SK-N-SH treated with all-trans-retinoic acid at 6 μM for 48 hours (cell line): ENCODE results near the gene USP49.

Experiments used
- ATAC-seq: fragments of 200-7000 bp; cut with Tn5 transposase; 3 replicates; pipeline ENCODE4 v1.9.1; 2020; ENCODE audit warnings: mild to moderate bottlenecking, moderate library complexity
- ARNTL ChIP-seq: fragments of 450-650 bp; formaldehyde crosslinking; IDR thresholded peaks from 2 replicates; pipeline ENCODE4 v1.5.0; 2020; ENCODE audit warnings: low read depth, mild to moderate bottlenecking, moderate library complexity, borderline replicate concordance
- BACH2 ChIP-seq: fragments of 250-450 bp; sonication (Bioruptor Pico); IDR thresholded peaks from 2 replicates; pipeline ENCODE4 v1.9.0; 2021; ENCODE audit warnings: mild to moderate bottlenecking, borderline replicate concordance
- CREB5 ChIP-seq: fragments of 250-450 bp; sonication (Bioruptor Pico); IDR thresholded peaks from 2 replicates; pipeline ENCODE4 v1.5.1; 2020; ENCODE audit warnings: low read depth, mild to moderate bottlenecking, moderate library complexity
- CSDC2 ChIP-seq: fragments of 250-450 bp; sonication (Bioruptor Pico); IDR thresholded peaks from 2 replicates; pipeline ENCODE4 v1.5.0; 2020; ENCODE audit warnings: mild to moderate bottlenecking, moderate library complexity
- GLIS3 ChIP-seq: fragments of 250-450 bp; sonication (Bioruptor Pico); IDR thresholded peaks from 2 replicates; pipeline ENCODE4 v1.5.0; 2020; ENCODE audit warnings: mild to moderate bottlenecking, moderate library complexity
- ISL1 ChIP-seq: fragments of 250-450 bp; sonication (Bioruptor Pico); IDR thresholded peaks from 2 replicates; pipeline ENCODE4 v2.1.2; 2022; ENCODE audit warnings: mild to moderate bottlenecking, moderate library complexity
- OSR1 ChIP-seq: fragments of 250-450 bp; sonication (Bioruptor Pico); IDR thresholded peaks from 2 replicates; pipeline ENCODE4 v1.8.0; 2022; ENCODE audit warnings: moderate library complexity, mild to moderate bottlenecking, inconsistent platforms
- PATZ1 ChIP-seq: fragments of 250-450 bp; sonication (Bioruptor Pico); IDR thresholded peaks from 2 replicates; pipeline ENCODE4 v1.8.0; 2020; ENCODE audit warnings: mild to moderate bottlenecking, moderate library complexity, borderline replicate concordance
- PPARA ChIP-seq: fragments of 250-450 bp; sonication (Bioruptor Pico); IDR thresholded peaks from 2 replicates; pipeline ENCODE4 v1.5.0; 2020; ENCODE audit warnings: mild to moderate bottlenecking, borderline replicate concordance
- RARB ChIP-seq: fragments of 250-450 bp; sonication (Bioruptor Pico); IDR thresholded peaks from 2 replicates; pipeline ENCODE4 v1.8.0; 2021; ENCODE audit warnings: mild to moderate bottlenecking, moderate library complexity
- TCF4 ChIP-seq: fragments of 250-450 bp; sonication (Bioruptor Pico); IDR thresholded peaks from 2 replicates; pipeline ENCODE4 v1.8.0; 2021; ENCODE audit warnings: mild to moderate bottlenecking, moderate library complexity, borderline replicate concordance
- TOX ChIP-seq: fragments of 250-450 bp; sonication (Bioruptor Pico); IDR thresholded peaks from 2 replicates; pipeline ENCODE4 v1.8.0; 2021; ENCODE audit warnings: mild to moderate bottlenecking, moderate library complexity, borderline replicate concordance
- ZC3H10 ChIP-seq: fragments of 250-450 bp; sonication (Bioruptor Pico); IDR thresholded peaks from 2 replicates; pipeline ENCODE4 v1.5.1; 2021; ENCODE audit warnings: mild to moderate bottlenecking, moderate library complexity
- ZFP3 ChIP-seq: fragments of 250-450 bp; sonication (Bioruptor Pico); IDR thresholded peaks from 2 replicates; pipeline ENCODE4 v1.5.0; 2020; ENCODE audit warnings: mild to moderate bottlenecking, moderate library complexity
- ZFP30 ChIP-seq: fragments of 450-650 bp; formaldehyde crosslinking; IDR thresholded peaks from 2 replicates; pipeline ENCODE4 v1.5.0; 2022; ENCODE audit warnings: mild to moderate bottlenecking, moderate library complexity
- ZNF70 ChIP-seq: fragments of 450-650 bp; formaldehyde crosslinking; IDR thresholded peaks from 2 replicates; pipeline ENCODE4 v1.5.0; 2020; ENCODE audit warnings: mild to moderate bottlenecking, moderate library complexity
- TF ChIP-seq, protein P1 (sequence below): fragments of 250-450 bp; sonication (Bioruptor Pico); IDR thresholded peaks from 2 replicates; pipeline ENCODE4 v1.8.0; 2021; ENCODE audit warnings: low read depth, mild to moderate bottlenecking, moderate library complexity, borderline replicate concordance
- TF ChIP-seq, protein P2 (sequence below): fragments of 250-450 bp; sonication (Bioruptor Pico); IDR thresholded peaks from 2 replicates; pipeline ENCODE4 v1.5.1; 2021; ENCODE audit warnings: mild to moderate bottlenecking, moderate library complexity

The USP49 gene

DNA sequence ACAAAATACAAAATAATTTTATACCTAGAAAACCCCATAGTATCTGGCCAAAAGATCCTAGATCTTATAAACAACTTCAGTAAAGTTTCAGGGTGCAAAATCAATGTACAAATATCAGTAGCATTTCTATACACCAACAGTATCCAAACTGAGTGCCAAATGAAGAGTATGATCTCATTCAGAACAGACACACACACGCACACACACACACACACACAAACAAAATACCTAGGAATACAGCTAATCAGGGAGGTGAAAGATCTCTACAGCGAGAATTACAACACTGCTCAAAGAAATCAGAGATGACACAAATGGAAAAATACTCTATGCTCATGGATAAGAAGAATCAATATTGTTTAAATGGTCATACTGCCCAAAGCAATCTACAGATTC lies 58.5 kb downstream of the USP49 start (continued):
- TF ChIP-seq, protein P1, sequence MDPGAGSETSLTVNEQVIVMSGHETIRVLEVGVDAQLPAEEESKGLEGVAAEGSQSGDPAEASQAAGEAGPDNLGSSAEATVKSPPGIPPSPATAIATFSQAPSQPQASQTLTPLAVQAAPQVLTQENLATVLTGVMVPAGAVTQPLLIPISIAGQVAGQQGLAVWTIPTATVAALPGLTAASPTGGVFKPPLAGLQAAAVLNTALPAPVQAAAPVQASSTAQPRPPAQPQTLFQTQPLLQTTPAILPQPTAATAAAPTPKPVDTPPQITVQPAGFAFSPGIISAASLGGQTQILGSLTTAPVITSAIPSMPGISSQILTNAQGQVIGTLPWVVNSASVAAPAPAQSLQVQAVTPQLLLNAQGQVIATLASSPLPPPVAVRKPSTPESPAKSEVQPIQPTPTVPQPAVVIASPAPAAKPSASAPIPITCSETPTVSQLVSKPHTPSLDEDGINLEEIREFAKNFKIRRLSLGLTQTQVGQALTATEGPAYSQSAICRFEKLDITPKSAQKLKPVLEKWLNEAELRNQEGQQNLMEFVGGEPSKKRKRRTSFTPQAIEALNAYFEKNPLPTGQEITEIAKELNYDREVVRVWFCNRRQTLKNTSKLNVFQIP (CRISPR knock-in tag) = no peak

GRCh38 chr6:41836022-41836659 lies 59.0 kb downstream of the USP49 start:
- ATAC-seq = no peak
- TF ChIP-seq, protein P2, sequence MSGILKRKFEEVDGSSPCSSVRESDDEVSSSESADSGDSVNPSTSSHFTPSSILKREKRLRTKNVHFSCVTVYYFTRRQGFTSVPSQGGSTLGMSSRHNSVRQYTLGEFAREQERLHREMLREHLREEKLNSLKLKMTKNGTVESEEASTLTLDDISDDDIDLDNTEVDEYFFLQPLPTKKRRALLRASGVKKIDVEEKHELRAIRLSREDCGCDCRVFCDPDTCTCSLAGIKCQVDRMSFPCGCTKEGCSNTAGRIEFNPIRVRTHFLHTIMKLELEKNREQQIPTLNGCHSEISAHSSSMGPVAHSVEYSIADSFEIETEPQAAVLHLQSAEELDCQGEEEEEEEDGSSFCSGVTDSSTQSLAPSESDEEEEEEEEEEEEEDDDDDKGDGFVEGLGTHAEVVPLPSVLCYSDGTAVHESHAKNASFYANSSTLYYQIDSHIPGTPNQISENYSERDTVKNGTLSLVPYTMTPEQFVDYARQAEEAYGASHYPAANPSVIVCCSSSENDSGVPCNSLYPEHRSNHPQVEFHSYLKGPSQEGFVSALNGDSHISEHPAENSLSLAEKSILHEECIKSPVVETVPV (CRISPR knock-in tag) = no peak
- TF ChIP-seq ARNTL (CRISPR knock-in tag) (no peak), PPARA (CRISPR knock-in tag) (no peak), ZC3H10 (no peak), ZFP30 (CRISPR knock-in tag) (no peak), ZNF70 (CRISPR knock-in tag) (no peak), TCF4 (CRISPR knock-in tag) (no peak)

DNA sequence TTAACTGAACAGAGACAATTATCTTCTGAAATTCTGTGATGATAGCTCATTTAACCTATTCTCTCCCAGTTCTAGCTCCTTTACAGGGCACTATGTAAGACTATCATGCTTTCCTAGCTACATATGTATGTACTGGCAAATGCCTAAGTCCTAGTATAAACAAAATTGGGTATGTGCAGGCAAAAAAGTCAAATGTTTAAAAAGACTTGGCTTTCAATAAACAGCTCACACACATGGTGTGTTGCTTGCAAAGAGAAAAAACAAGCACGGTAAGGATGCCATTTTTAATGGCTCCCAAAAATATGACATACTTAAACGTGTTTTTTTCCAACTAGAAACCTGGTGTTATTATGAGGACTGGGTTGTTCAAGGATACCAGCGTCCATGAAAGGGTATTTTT lies 62.9 kb downstream of the USP49 start:
- no peak for TF ChIP-seq RARB (CRISPR knock-in tag)
- no peak for TF ChIP-seq ARNTL (CRISPR knock-in tag)
- TF ChIP-seq BACH2 (CRISPR knock-in tag) = no peak
- TF ChIP-seq ZFP3 = no peak
- no peak for TF ChIP-seq ISL1
- no peak for TF ChIP-seq PATZ1
- TF ChIP-seq, all 23 proteins: peak for 0
- ATAC-seq = no peak

DNA sequence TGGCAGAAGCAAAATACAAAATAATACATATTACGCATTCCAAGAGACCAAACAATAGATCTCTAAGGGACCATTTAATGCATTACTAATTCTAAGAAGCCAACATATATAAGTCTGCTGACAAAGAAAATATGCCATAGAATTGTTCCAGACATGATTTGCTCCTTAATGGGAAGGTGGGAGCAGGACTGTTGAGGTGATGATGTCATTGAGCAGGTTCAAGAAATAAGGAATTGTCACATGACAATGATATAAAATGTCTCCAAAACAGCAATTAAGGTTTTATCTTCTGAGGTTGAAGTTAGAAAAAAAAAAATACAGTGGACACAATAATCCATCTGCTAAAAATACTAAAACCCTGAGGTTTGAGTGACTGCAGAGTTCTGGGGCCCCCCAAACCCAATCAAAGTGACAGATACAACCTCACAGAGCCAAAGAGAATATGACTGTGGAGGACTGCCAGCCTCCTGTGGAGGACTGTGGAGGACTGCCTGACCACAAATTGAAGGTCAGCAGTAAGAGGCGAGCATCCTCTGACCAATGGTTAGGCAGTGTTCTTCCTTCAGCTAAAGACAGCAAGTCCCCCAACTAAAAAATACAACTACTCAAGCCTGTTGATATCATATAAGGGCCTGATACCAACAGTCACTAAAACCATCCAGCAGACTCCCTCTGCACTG lies 68.7 kb downstream of the USP49 start:
- no peak for ATAC-seq
- TF ChIP-seq GLIS3 (CRISPR knock-in tag) (no peak), ZFP30 (CRISPR knock-in tag) (no peak), BACH2 (CRISPR knock-in tag) (no peak), RARB (CRISPR knock-in tag) (no peak), CREB5 (CRISPR knock-in tag) (no peak), ZFP3 (no peak), ZNF70 (CRISPR knock-in tag) (no peak), PPARA (CRISPR knock-in tag) (no peak), TOX (CRISPR knock-in tag) (no peak), ISL1 (no peak), CSDC2 (no peak), TCF4 (CRISPR knock-in tag) (no peak), OSR1 (CRISPR knock-in tag) (no peak), PATZ1 (no peak)
- TF ChIP-seq, protein P1 (CRISPR knock-in tag) = no peak
